ENCODE data around the gene MADCAM1.
A peak's percentile ranks its signal among the peaks of the same experiment; 100 is the strongest.

The MADCAM1 gene

DNA sequence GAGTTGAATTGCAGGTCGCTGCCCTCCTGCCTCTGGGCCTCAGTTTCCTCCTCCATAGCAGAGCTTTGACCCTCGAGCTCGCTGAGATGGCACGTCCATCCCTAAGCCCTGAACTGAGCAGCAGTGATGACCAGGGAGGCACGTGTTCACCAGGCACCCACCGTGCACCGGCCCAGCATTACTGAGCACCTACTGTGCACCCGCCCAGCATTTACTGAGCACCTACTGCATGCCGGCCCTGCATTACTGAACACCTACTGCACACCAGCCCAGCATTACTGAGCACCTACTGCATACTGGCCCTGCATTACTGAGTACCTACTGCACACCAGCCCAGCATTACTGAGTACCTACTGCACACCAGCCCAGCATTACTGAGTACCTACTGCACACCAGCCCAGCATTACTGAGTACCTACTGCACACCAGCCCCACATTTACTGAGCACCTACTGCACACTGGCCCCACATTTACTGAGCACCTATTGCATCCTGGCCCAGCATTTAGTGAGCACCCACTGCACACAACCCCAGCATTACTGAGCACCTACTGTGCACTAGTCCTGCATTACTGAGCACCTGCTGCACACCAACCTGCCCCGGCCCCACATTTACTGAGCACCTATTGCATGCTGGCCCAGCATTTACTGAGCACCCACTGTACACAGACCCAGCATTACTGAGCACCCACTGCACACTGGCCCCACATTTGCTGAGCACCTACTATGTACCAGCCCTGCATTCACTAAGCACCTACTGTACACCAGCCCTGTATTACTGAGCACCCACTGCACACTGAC is 17.3 kb downstream of the MADCAM1 start:
- H3K27me3 Mint-ChIP-seq, result no peaks in the 10 kb centered on the region
- peak overlapping the region; percentile 32 to 80 for H3K27ac Mint-ChIP-seq
- DNase-seq (no peak), ATAC-seq (replicated peaks) (no peak)
- H3K9me3 Mint-ChIP-seq, result no peaks in the 10 kb centered on the region
- peaks cover 20 to 34% of the 10 kb centered on the region in 2 donors for H3K4me1 Mint-ChIP-seq (ENCODE audit: low read depth in 2 of 2)
- H3K4me3 Mint-ChIP-seq, result no peak overlapping the region
- peaks cover 28% of the 10 kb centered on the region for H3K36me3 Mint-ChIP-seq (ENCODE audit: insufficient read depth)

- no peak for ATAC-seq (replicated peaks)
- H3K27ac Mint-ChIP-seq, result peak overlapping the region; percentile 32 to 80
These were observed 17.9 kb downstream of the MADCAM1 start for GRCh38 chr19:514166-514663.

GRCh38 chr19:517721-518597 is 21.7 kb downstream of the MADCAM1 start:
- DNase-seq (no peak), ATAC-seq (replicated peaks) (no peak)
- Mint-ChIP-seq H3K27ac (no peak overlapping the region), H3K27me3 (no peaks in the 10 kb centered on the region), H3K4me1 (ENCODE audit: low read depth in 2 of 2) (peaks cover 4 to 15% of the 10 kb centered on the region in 2 donors), H3K4me3 (no peak overlapping the region), H3K9me3 (no peaks in the 10 kb centered on the region), H3K36me3 (ENCODE audit: insufficient read depth) (peaks cover 7% of the 10 kb centered on the region)

More at GRCh38 chr19:514166-514663, 17.9 kb downstream of the MADCAM1 start:
- H3K4me3 Mint-ChIP-seq, result no peak overlapping the region
- peaks cover 23% of the 10 kb centered on the region for H3K36me3 Mint-ChIP-seq (ENCODE audit: insufficient read depth)
- peaks cover 14 to 29% of the 10 kb centered on the region in 2 donors for H3K4me1 Mint-ChIP-seq (ENCODE audit: low read depth in 2 of 2)
- H3K9me3 Mint-ChIP-seq, result no peaks in the 10 kb centered on the region
- no peak for DNase-seq
- H3K27me3 Mint-ChIP-seq, result no peaks in the 10 kb centered on the region

DNA sequence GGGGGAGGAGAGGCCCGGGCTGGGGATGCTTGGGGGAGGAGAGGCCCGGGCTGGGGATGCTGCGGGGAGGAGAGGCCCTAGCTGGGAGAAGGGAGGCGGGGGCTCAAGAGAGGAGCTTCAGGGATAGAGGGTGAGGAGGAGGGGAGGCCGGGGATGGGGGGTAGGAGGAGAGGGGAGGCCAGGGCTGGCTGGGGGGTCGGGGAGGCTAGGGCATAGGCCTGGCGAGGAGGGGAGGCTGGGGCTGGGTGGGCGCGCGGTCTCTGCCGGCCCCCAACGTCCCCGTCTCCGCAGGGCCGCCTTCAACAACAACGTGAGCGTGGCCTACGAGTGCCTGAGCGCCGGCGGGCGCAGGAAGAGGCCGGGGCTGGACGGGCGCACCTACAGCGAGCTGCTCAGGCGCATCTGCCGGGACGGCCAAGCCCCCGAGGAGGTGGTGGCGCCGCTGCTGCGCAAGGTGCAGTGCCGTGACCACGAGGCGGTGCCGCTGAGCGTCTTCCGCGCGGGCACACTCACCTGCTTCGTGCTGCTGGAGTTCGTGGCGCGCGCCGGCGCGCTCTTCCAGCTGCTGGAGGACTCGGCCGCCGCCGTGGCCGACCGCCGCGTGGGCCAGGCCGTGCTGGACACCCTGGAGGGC is 22.4 kb downstream of the MADCAM1 start:
- peaks cover 4 to 14% of the 10 kb centered on the region in 2 donors for H3K4me1 Mint-ChIP-seq (ENCODE audit: low read depth in 2 of 2)

DNA sequence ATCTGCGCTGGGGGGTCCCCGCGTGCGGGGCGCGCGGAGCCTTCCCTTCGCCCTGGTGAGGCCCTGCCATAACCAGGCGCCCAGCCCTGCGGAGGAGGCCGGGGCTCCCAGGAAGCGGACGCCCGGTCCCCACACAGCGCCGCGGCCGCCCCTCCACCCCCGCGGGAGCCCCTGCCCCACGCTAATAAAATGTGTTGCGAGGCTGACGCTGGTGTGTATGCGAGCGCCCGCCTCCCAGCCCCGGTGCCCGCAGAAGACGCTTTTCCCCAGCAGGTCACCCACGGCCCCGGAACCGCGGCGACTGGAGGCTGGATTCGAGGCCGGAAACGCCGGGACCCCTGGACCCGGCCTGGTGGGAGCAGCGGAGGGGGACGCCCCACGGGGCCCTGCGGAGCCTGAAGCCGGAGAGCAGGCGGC is 23.2 kb downstream of the MADCAM1 start:
- H3K27me3 Mint-ChIP-seq, result no peaks in the 10 kb centered on the region
- ATAC-seq (replicated peaks) (no peak), DNase-seq (no peak)
- peaks cover 7% of the 10 kb centered on the region for H3K36me3 Mint-ChIP-seq (ENCODE audit: insufficient read depth)
- H3K9me3 Mint-ChIP-seq, result no peaks in the 10 kb centered on the region
- H3K4me1 Mint-ChIP-seq (ENCODE audit: low read depth in 2 of 2), result peaks cover 4 to 9% of the 10 kb centered on the region in 2 donors
- no peak overlapping the region for H3K4me3 Mint-ChIP-seq
- no peak overlapping the region for H3K27ac Mint-ChIP-seq

More for the DNA sequence above, 22.4 kb downstream of the MADCAM1 start:
- Mint-ChIP-seq H3K4me3 (peak overlapping the region in 1 of 2 donors; percentile 29), H3K9me3 (no peaks in the 10 kb centered on the region), H3K36me3 (ENCODE audit: insufficient read depth) (peaks cover 7% of the 10 kb centered on the region), H3K27ac (no peak overlapping the region), H3K27me3 (no peaks in the 10 kb centered on the region)
- ATAC-seq (replicated peaks) (peak; percentile 98), DNase-seq (peak; percentile 42 to 49 (median 45))

GRCh38 chr19:522726-523125 is 26.4 kb downstream of the MADCAM1 start:
- DNase-seq, result no peak
- peaks cover 0 to 8% of the 10 kb centered on the region in 2 donors for H3K27me3 Mint-ChIP-seq
- ATAC-seq (replicated peaks), result no peak
- H3K36me3 Mint-ChIP-seq (ENCODE audit: insufficient read depth), result peaks cover 3% of the 10 kb centered on the region
- H3K9me3 Mint-ChIP-seq, result no peaks in the 10 kb centered on the region
- H3K4me1 Mint-ChIP-seq (ENCODE audit: low read depth in 2 of 2), result peaks cover 3 to 4% of the 10 kb centered on the region in 2 donors
- no peak overlapping the region for H3K27ac Mint-ChIP-seq
- H3K4me3 Mint-ChIP-seq, result no peak overlapping the region

GRCh38 chr19:524062-524674 is 27.9 kb downstream of the MADCAM1 start:
- peaks cover 0 to 8% of the 10 kb centered on the region in 2 donors for H3K27me3 Mint-ChIP-seq
- H3K4me3 Mint-ChIP-seq, result no peak overlapping the region
- H3K4me1 Mint-ChIP-seq (ENCODE audit: low read depth in 2 of 2), result peaks cover 3 to 4% of the 10 kb centered on the region in 2 donors

DNA sequence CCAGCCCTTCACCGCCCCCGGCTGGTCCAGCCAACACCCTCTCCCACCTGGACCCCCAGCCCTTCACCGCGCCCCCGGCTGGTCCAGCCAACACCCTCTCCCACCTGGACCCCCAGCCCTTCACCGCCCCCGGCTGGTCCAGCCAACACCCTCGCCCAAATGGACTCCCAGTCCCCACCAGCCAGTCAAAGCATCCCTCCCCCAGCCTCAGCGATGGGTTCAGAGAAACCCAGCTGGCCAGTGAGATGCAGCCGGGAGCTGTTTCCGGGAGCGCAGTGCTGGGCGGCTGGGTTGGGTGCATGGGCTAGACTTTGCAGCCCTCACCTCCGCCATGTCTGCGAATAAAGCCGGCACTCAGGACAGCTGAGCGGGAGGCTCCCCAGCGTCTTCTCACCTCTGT is 28.7 kb downstream of the MADCAM1 start:
- peaks cover under 1% of the 10 kb centered on the region for H3K36me3 Mint-ChIP-seq (ENCODE audit: insufficient read depth)
- no peaks in the 10 kb centered on the region for H3K9me3 Mint-ChIP-seq
- ATAC-seq (replicated peaks), result no peak
- no peak overlapping the region for H3K4me3 Mint-ChIP-seq
- peak overlapping the region in 1 of 2 donors; percentile 17 for H3K27ac Mint-ChIP-seq
- H3K27me3 Mint-ChIP-seq, result peaks cover 0 to 8% of the 10 kb centered on the region in 2 donors
- DNase-seq, result no peak
- peaks cover 4% of the 10 kb centered on the region in 2 donors for H3K4me1 Mint-ChIP-seq (ENCODE audit: low read depth in 2 of 2)

More at GRCh38 chr19:524062-524674, 27.9 kb downstream of the MADCAM1 start:
- ATAC-seq (replicated peaks), result no peak
- H3K36me3 Mint-ChIP-seq (ENCODE audit: insufficient read depth), result no peaks in the 10 kb centered on the region
- H3K27ac Mint-ChIP-seq, result no peak overlapping the region
- DNase-seq, result no peak
- H3K9me3 Mint-ChIP-seq, result no peaks in the 10 kb centered on the region

- ATAC-seq (replicated peaks) (no peak), DNase-seq (no peak)
- H3K27ac Mint-ChIP-seq, result no peak overlapping the region
- H3K4me1 Mint-ChIP-seq (ENCODE audit: low read depth in 2 of 2), result peaks cover 2 to 4% of the 10 kb centered on the region in 2 donors
- H3K27me3 Mint-ChIP-seq, result peaks cover 0 to 8% of the 10 kb centered on the region in 2 donors
- no peaks in the 10 kb centered on the region for H3K9me3 Mint-ChIP-seq
- peaks cover 6% of the 10 kb centered on the region for H3K36me3 Mint-ChIP-seq (ENCODE audit: insufficient read depth)
- no peak overlapping the region for H3K4me3 Mint-ChIP-seq
These were observed 29.7 kb downstream of the MADCAM1 start for GRCh38 chr19:525857-526419.

GRCh38 chr19:530134-531008 is 34.1 kb downstream of the MADCAM1 start:
- Mint-ChIP-seq H3K4me3 (peak overlapping the region; percentile 73 to 74), H3K27me3 (peaks cover 0 to 6% of the 10 kb centered on the region in 2 donors), H3K4me1 (ENCODE audit: low read depth in 2 of 2) (peaks cover 15 to 16% of the 10 kb centered on the region in 2 donors), H3K27ac (peak overlapping the region in 1 of 2 donors; percentile 17), H3K36me3 (ENCODE audit: insufficient read depth) (peaks cover 26% of the 10 kb centered on the region), H3K9me3 (no peaks in the 10 kb centered on the region)
- ATAC-seq (replicated peaks) (no peak), DNase-seq (no peak)

- peak; percentile 77 for ATAC-seq (replicated peaks)
- Mint-ChIP-seq H3K36me3 (ENCODE audit: insufficient read depth) (peaks cover 29% of the 10 kb centered on the region), H3K4me1 (ENCODE audit: low read depth in 2 of 2) (peaks cover 15 to 16% of the 10 kb centered on the region in 2 donors), H3K27ac (peak overlapping the region in 1 of 2 donors; percentile 17), H3K4me3 (peak overlapping the region; percentile 73 to 74), H3K27me3 (no peaks in the 10 kb centered on the region), H3K9me3 (no peaks in the 10 kb centered on the region)
- peak; percentile 84 to 96 (median 91) for DNase-seq
These were observed 34.9 kb downstream of the MADCAM1 start for GRCh38 chr19:531009-531752.
